Small intestine (tissue), 7 donors: ENCODE measurements around the gene CEP131. TPM values are rescaled to one million over a fixed set of nuclear protein-coding genes. Genes with fewer than 3 reads are reported as not detected.
A peak's percentile ranks its signal among the peaks of the same experiment; 100 is the strongest.

ENCODE experiments used
- DNase-seq, 2 donors: peaks; one replicate each; pipeline versions ENCODE4 v3.0.0 to v3.0.0-alpha.2; 2013
- FAIRE-seq: peaks from 2 replicates; lab custom pipeline; 2012; peaks lifted over from hg19 to GRCh38; lab: Jason Lieb, UNC
- H3K27ac ChIP-seq, 3 donors: one replicate each; pipeline ENCODE4 v1.5.1; 2013; ENCODE audit warnings: low read length in 2 of 3, mild to moderate bottlenecking in 2 of 3, control low read depth in 1 of 3, inconsistent platforms in 1 of 3, low read depth in 1 of 3, moderate library complexity in 1 of 3
- H3K27me3 ChIP-seq, 3 donors: one replicate each; pipeline ENCODE4 v1.6.1; 2013; ENCODE audit warnings: low read length in 3 of 3, inconsistent platforms in 1 of 3; ENCODE audit not compliant: control insufficient read depth in 3 of 3, insufficient read depth in 3 of 3
- H3K36me3 ChIP-seq, 3 donors: one replicate each; pipeline ENCODE4 v1.6.1; 2013; ENCODE audit warnings: low read length in 3 of 3, inconsistent platforms in 1 of 3, low read depth in 1 of 3, mild to moderate bottlenecking in 1 of 3, moderate library complexity in 1 of 3; ENCODE audit not compliant: control insufficient read depth in 3 of 3, insufficient read depth in 2 of 3
- H3K4me1 ChIP-seq, 3 donors: one replicate each; pipeline ENCODE4 v1.6.1; 2013; ENCODE audit warnings: low read length in 2 of 3, inconsistent platforms in 1 of 3, low read depth in 1 of 3, mild to moderate bottlenecking in 1 of 3, moderate library complexity in 1 of 3; ENCODE audit not compliant: control insufficient read depth in 3 of 3, insufficient read depth in 2 of 3
- H3K4me3 ChIP-seq, 3 donors: one replicate each; pipeline ENCODE4 v1.5.1; 2013; ENCODE audit warnings: low read length in 3 of 3, control low read depth in 1 of 3, inconsistent platforms in 1 of 3, low read depth in 1 of 3, mild to moderate bottlenecking in 1 of 3, moderate library complexity in 1 of 3
- H3K9me3 ChIP-seq, 2 donors: one replicate each; pipeline ENCODE4 v1.6.1; 2013; ENCODE audit warnings: low read depth in 1 of 2, low read length in 1 of 2; ENCODE audit not compliant: control insufficient read depth in 2 of 2, insufficient read depth in 1 of 2
- WGBS, 3 donors: extraction: QIAGEN DNeasy Blood & Tissue Kit; methylation state at CpG; one replicate each; pipeline ENCODE4 v1.1.7; 2013; 5-methylcytosine and 5-hydroxymethylcytosine counted together
- polyA plus RNA-seq, 4 donors: library from polyadenylated mRNA; stranded (reverse) in 3 of 4; unstranded in 1 of 4; fragments of 200-250 nt in 3 of 4; fragments of 120-200 nt in 1 of 4; gene quantifications; one replicate each; pipeline versions ENCODE4 v1.2.1 to v1.2.3, GENCODE V29; 2013
- donor health status: healthy with polysubstance abuse.
- donor health status: control.
- donor health status: control.
- donor health status: Bipolar disorder and iron deficiency.
- donor health status: healthy.

The CEP131 gene
- polyA plus RNA-seq, 4 donors, result 4.0 to 8.8 (median 6.6) TPM

DNA sequence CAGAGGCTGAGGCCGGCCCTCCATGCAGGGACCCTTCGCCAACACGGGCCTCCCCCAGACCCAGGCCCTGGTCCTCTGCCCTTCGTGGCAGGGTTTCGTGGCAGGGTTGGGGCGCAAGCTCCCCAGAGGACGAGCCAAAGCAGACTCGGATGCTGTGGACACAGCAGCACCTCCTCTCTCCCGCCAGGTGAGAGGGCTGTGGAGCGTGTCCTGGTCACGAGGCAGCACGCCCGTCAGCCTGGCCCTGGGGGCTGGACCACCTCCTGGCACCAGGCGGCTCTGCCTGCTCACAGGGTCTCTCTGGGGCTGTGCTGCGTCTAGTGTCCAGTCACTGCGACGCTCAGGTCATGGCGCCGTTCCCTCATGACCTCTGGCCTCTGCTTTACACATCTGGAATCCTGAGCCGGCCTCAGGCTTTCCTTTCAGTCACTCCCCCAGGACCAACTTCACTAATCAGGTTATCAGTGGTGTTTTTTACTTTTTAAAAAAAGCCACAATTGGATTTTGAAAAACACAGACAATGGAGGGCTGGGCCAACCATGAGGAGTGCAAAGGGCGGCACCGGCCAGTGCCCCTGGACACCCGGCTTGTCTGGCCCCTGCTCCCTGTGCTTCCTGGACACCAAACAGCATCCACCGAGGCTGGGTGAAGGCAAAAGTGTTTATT lies 21.7 kb upstream of the CEP131 start:
- FAIRE-seq (no peak), DNase-seq (no peak)
- Histone ChIP-seq H3K9me3 (no peaks in the 10 kb centered on the region), H3K4me3 (no peak overlapping the region), H3K36me3 (peaks cover 0 to 73% (median 0%) of the 10 kb centered on the region in 3 donors), H3K27ac (no peak overlapping the region), H3K4me1 (peaks cover 0 to 10% (median 6%) of the 10 kb centered on the region in 3 donors), H3K27me3 (no peaks in the 10 kb centered on the region)
- WGBS, 3 donors, result 73 to 83% (median 74%) methylated on average over 24 of the region's 24 CpGs

DNA sequence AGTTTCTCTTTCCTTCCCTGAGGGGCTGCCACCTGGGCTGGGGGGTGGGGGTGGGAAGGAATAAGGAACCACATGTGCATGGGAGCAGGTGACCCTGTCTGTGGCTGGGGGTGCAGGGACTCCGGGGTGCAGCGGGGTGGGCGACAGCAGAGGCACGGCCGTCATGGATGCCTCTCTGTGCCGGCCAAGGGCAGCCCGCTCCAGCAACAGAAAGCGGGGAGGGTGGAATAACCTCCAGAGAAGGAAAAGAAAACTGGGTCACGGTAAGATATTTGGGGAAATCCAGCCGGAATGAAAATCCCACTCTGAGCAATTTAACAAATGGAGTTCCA lies 20.5 kb upstream of the CEP131 start:
- 82 to 90% (median 86%) methylated on average over 10 of the region's 10 CpGs for WGBS, 3 donors
- H3K4me3 ChIP-seq, result no peak overlapping the region
- peaks cover 0 to 11% (median 6%) of the 10 kb centered on the region in 3 donors for H3K4me1 ChIP-seq
- DNase-seq, result no peak
- H3K36me3 ChIP-seq, result peaks cover 0 to 65% (median 0%) of the 10 kb centered on the region in 3 donors
- no peak overlapping the region for H3K27ac ChIP-seq
- H3K27me3 ChIP-seq, result no peaks in the 10 kb centered on the region
- FAIRE-seq, result no peak
- H3K9me3 ChIP-seq, result no peaks in the 10 kb centered on the region

DNA sequence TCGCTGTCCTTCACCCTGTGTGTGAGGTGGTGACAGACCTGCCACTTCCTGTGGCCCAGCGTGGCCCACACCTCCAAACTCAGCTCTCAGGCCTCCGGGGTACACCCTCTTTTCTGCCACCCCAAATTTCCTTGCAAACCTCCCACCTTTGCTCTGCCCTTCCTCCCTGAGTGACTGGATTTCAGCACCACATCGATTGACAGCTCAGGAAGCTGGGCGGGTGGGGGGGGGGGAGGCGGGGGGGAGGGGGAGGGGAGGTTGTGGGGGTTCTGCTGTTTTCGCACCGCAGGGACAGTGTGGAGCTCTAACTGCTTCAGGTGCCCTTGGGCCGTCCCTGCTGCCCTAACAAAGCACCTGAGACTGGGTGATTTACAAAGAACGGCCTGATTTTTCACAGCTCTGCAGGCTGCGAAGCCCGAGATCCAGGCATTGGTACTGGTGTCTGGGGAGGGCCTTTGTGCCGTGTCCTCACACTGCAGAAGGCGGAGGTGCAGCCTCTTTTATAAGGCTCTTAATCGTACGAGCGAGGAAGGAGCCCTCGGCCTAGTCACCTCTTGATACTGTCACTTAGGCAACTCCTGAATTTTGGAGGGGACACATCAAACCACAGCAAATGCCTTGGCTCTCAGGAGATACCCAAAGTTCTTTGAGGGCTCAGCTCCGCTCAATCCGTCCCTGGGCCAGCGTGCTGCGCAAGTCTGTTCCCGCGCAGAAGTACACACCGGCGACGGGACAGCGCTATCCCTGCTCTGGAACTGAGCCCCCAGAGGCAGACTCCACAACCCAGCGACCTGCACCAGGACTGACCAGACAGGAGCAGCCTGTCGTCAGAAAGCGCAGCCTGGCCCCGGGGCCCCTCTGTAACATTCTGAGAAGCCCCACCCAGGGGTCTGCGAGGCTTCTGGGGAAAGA lies 19.9 kb upstream of the CEP131 start:
- FAIRE-seq (no peak), DNase-seq (no peak)
- peaks cover 1 to 17% (median 10%) of the 10 kb centered on the region in 3 donors for H3K4me1 ChIP-seq
- H3K4me3 ChIP-seq, result no peak overlapping the region
- peaks cover 0 to 63% (median 0%) of the 10 kb centered on the region in 3 donors for H3K36me3 ChIP-seq
- no peaks in the 10 kb centered on the region for H3K27me3 ChIP-seq
- H3K27ac ChIP-seq, result no peak overlapping the region
- H3K9me3 ChIP-seq, result no peaks in the 10 kb centered on the region
- WGBS, 3 donors, result 75 to 83% (median 83%) methylated on average over 31 to 33 of the region's 33 CpGs

DNA sequence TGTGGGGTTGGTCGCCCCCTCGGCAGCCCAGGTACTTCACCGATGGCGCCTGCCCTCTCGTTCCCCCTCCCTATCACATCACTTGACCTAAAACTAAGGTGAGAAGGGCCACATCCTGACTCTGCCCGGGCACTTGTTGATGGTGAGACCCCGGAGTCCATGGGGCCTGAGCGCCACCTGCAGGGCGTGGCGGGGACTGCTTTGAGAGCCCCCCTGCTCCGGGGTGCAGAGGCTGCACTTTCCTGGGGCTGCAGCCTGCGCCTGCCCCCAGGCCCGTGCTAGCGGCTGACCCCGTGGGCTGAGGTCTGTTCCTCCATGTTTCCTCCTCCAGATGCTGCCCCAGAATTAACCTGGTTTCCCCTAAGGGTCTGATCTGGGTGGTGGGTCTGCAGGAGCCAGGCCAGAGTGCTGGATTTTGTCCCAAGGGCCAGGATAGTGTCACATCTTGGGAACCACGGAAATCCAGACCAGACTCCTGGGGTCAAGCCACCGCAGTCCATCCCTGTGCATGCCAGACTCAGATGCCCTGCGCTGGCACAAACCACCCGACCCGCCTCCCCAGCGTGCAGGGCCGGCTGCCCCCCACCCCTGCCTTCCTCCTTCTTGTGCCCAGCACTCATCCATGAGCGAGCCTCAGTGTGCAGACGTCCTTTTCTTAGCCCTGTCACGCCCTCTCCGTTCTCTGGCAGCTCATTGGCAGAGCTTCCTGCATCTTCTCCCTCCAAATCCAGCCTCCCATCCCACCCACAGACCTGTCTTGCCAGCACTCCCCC lies 19.1 kb upstream of the CEP131 start:
- no peak for FAIRE-seq

DNA sequence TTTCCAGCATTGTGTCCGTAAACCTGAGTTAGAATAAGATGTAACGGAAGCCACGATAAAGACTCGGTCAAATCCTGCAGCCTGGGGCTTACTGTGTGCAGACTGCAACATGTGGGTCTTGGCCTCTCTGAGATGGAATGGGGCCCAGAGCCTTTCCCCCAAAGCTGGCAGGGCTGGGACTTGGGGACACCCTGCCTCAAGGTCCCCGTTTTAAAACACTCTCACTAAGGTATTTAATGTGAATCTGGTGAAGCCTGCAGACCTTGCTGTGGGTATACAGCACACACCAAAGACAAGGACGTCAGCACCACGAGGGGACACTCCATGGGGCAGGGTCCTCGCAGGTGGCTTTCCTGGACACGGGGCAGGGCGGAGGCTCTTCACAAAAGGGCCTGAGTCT lies 18.4 kb upstream of the CEP131 start:
- no peak overlapping the region for H3K27ac ChIP-seq
- WGBS, 3 donors, result 85 to 91% (median 88%) methylated on average over 10 of the region's 10 CpGs
- FAIRE-seq, result no peak
- H3K36me3 ChIP-seq, result peaks cover 0 to 64% (median 0%) of the 10 kb centered on the region in 3 donors
- no peaks in the 10 kb centered on the region for H3K27me3 ChIP-seq
- H3K4me1 ChIP-seq, result peaks cover 2 to 23% (median 13%) of the 10 kb centered on the region in 3 donors
- no peak for DNase-seq
- H3K9me3 ChIP-seq, result no peaks in the 10 kb centered on the region
- no peak overlapping the region for H3K4me3 ChIP-seq

More for the DNA sequence above, 19.1 kb upstream of the CEP131 start:
- peaks cover 0 to 64% (median 0%) of the 10 kb centered on the region in 3 donors for H3K36me3 ChIP-seq
- H3K27ac ChIP-seq, result no peak overlapping the region
- DNase-seq, result peak in 1 of 2 donors; percentile 67
- H3K4me3 ChIP-seq, result no peak overlapping the region
- no peaks in the 10 kb centered on the region for H3K27me3 ChIP-seq
- H3K4me1 ChIP-seq, result peaks cover 2 to 23% (median 13%) of the 10 kb centered on the region in 3 donors
- no peaks in the 10 kb centered on the region for H3K9me3 ChIP-seq
- 51 to 67% (median 62%) methylated on average over 20 to 26 of the region's 26 CpGs for WGBS, 3 donors

DNA sequence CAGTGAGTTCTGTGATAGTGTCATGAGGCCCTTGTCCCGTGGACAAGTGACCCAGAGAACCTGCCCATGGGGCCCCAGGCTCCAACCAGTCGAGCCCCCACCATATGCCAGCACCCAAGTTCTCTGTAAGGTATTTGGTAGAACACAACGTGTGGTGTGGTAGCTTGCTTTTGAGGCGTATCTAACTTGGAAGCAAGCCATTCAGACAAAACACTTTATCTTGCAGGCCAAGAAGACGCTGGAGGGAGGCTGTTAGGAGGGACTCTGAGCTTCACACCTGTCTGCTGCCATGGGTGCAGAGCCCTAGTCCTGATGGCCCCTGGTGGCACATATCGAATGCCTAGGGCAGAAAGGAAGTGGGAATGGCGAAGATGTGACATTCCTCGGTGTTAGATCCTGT lies 18.0 kb upstream of the CEP131 start:
- Histone ChIP-seq H3K9me3 (no peaks in the 10 kb centered on the region), H3K4me3 (no peak overlapping the region), H3K27ac (no peak overlapping the region), H3K27me3 (no peaks in the 10 kb centered on the region), H3K36me3 (peaks cover 0 to 64% (median 0%) of the 10 kb centered on the region in 3 donors), H3K4me1 (peaks cover 2 to 23% (median 13%) of the 10 kb centered on the region in 3 donors)
- FAIRE-seq, result no peak
- no peak for DNase-seq
- WGBS, 3 donors, result 46 to 68% (median 55%) methylated on average over 8 of the region's 8 CpGs

DNA sequence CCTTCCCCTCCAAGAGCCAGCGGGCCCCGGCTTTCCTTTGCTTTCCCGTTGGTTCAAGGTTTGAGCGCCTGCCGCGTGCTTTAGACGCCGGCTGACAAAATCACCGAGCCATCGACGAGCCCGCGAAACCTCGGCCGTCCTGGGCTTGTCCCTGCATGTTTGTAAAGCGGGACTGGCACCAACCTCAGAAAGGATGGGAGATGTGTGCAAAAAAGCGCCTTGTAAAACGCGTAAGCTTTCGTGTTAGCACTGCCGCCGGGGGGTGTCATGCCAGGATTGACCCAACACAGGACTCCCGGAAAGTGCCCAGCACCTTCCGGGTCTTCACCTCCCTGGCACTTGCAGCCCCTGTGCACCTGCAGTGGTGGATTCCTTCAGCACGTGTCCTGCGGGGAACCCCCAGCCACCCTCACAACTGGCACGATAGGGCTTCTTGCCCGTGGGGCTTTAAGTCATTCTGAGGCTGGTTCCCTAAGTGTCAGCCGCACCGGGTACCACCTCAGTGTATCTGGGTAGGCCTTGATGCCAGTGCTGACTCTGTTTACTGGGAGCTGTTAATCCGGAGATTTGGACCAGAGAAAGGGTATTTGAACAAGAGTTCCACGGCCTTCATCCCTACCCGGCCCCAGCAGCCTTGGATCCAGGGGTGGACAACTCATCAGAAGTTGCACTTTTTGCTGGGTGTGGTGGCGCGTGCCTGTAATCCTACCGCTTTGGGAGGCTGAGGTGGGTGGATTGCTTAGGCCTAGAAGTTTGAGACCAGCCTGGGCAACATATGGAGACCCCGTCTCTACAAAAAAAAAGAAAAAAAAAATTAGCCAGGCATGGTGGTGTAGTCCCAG lies 17.2 kb upstream of the CEP131 start:
- H3K9me3 ChIP-seq, result no peaks in the 10 kb centered on the region
- peaks cover 2 to 23% (median 13%) of the 10 kb centered on the region in 3 donors for H3K4me1 ChIP-seq
- 11 to 17% (median 13%) methylated on average over 35 to 37 of the region's 37 CpGs for WGBS, 3 donors
- DNase-seq, result peak in 1 of 2 donors; percentile 35
- peaks cover 0 to 63% (median 0%) of the 10 kb centered on the region in 3 donors for H3K36me3 ChIP-seq
- no peaks in the 10 kb centered on the region for H3K27me3 ChIP-seq
- FAIRE-seq, result no peak
- peak overlapping the region; percentile 68 to 85 (median 83) for H3K4me3 ChIP-seq
- peak overlapping the region in 2 of 3 donors; percentile 45 to 67 for H3K27ac ChIP-seq
